IPS-15b (cell line): ENCODE results near the gene ZFYVE21.

Experiments
- H3K27me3 ChIP-seq: one replicate; pipeline ENCODE4 v1.6.1; 2013; ENCODE audit warnings: low read length; ENCODE audit not compliant: control insufficient read depth, insufficient read depth
- H3K36me3 ChIP-seq: one replicate; pipeline ENCODE4 v1.6.1; 2013; ENCODE audit warnings: low read length; ENCODE audit not compliant: control insufficient read depth, insufficient read depth
- H3K4me1 ChIP-seq: one replicate; pipeline ENCODE4 v1.6.1; 2013; ENCODE audit warnings: mild to moderate bottlenecking, low read length; ENCODE audit not compliant: control insufficient read depth, insufficient read depth
- H3K4me3 ChIP-seq: one replicate; pipeline ENCODE4 v1.5.1; 2013; ENCODE audit warnings: low read depth, low read length
- H3K9ac ChIP-seq: one replicate; pipeline ENCODE4 v1.6.1; 2013; ENCODE audit warnings: low read depth, mild to moderate bottlenecking, low read length
- H3K9me3 ChIP-seq: one replicate; pipeline ENCODE4 v1.6.1; 2013; ENCODE audit warnings: mild to moderate bottlenecking, low read length; ENCODE audit not compliant: control insufficient read depth, insufficient read depth

The ZFYVE21 gene

DNA sequence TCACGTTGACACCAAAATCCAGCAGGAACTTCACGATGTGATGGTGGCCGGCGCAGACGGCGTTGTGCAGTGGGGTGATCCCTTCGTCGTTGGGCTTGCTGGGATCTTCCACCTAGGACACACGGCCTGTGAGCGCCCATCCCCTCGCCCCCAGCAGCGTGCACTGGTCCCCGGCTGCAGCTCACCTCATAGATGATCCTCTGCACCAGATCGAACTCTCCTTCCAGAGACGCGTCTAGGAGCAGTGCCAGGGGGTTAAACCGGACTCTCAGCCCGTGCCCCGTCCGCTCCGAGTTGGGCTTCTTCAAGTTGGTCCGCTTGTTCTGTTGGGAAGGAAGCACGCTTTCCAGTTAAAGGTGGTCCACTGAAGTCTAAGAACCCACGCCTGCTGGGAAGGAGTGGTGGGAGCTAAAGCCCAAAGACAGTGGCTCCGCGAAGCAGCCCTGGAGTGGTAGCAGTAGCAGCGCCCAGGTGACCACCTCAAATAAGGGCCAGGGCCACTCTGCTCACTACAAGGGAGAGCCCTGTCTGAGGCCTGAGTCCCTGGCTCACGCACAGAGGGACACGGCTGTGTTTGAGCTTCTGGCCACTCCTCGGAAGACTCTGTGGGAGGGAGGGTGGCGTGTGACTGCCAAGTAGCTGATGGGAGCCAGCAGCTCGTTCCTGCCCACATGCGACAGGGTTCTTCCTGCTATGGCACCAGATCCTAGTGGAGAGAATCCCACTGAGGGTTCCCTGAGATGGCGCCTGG is 23.3 kb downstream of the ZFYVE21 start:
- Histone ChIP-seq H3K4me3 (no peak overlapping the region), H3K27me3 (no peaks in the 10 kb centered on the region), H3K4me1 (no peaks in the 10 kb centered on the region)

DNA sequence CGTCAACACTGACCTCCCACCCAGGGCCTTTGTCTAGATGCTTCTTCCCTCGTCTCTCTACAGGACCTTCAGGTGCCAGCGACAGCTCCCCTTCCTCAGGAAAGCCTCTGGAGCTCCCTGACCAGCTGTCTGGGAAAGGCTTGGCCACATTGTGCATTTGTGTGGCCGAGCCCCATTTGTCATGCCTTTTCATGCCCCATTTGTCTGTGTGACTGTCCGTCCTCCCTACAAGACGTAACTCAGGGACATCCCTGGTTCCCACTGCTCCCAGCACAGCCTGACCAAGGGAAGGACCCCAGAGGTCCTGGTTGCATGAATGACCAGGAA is 23.8 kb downstream of the ZFYVE21 start:
- Histone ChIP-seq H3K4me3 (no peak overlapping the region), H3K4me1 (no peaks in the 10 kb centered on the region), H3K9me3 (no peaks in the 10 kb centered on the region), H3K27me3 (no peaks in the 10 kb centered on the region), H3K9ac (no peak overlapping the region), H3K36me3 (peaks cover 6% of the 10 kb centered on the region)

More for the DNA sequence above, 23.3 kb downstream of the ZFYVE21 start:
- H3K9me3 ChIP-seq: no peaks in the 10 kb centered on the region
- no peak overlapping the region for H3K9ac ChIP-seq
- H3K36me3 ChIP-seq: peaks cover 11% of the 10 kb centered on the region

DNA sequence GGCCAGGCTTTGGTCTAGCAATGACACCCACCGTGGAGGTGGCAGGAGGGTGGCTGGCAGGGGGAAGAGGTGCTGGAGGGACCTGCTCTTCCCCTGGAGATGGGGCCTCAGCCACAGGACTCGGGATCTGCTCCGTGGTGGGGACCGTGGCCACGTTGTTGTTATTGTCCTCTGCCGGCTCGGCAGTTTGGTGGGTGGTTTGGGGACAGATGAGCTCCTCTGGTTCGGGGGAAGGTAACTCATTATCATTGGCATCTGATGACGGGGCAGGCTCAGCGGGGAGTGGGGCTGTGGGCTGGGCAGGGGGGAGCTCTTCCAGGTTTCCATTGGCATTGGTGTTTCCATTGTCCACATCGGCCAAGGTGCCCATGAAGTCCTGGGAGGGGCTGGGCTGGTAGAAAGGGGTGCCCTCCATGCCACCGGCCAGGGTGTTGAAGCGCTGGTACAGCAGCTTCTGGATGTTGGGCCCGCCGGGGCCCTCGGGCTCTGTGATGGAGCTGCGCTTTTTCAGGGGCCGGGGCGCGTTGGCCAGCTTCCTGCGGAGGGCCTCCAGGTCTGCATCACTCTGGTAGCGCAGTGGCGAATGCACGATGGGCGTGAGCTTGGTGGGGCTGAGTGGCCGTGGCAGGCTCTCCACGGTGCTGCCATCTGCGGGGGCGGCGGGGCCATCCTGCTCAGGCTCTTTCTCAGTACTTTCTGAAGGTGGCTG is 24.3 kb downstream of the ZFYVE21 start:
- H3K4me3 ChIP-seq: no peak overlapping the region
- H3K27me3 ChIP-seq: no peaks in the 10 kb centered on the region
- H3K36me3 ChIP-seq: peaks cover 9% of the 10 kb centered on the region
- H3K9ac ChIP-seq: no peak overlapping the region
- H3K4me1 ChIP-seq: no peaks in the 10 kb centered on the region
- H3K9me3 ChIP-seq: no peaks in the 10 kb centered on the region

DNA sequence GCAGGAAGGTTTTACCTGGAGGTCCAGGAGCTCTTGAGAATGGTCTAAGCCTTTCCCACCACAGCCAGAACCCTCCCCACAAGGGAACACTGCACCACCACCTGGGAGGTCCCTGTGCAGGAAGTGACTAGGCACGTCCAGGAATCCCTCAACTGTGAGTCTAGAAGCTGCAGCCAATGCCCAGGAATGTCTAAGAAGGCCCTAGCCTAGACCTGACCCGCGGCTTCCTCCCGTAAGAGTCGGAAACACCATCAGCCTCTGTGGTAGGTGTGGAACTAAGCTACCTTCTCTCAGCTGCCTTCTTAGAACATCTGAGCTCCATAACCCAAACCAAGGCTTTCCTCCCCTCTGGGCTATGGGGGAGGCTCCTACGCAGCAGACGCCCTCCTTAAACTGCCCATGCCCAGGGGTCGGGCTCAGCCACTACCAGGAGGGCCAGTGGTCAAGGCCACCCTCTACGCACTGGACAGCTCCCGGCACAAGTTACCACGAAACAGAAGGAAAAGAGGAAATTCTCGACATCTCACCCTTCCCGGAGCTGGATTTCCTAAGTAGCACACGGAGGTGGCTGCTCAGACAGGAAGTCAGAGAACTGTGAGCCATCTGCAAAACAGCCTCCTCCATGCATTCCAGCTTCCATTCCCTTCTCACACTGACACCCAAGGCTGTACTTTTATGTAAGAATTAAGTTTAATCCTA is 25.5 kb downstream of the ZFYVE21 start:
- H3K4me3 ChIP-seq: no peak overlapping the region
- peaks cover 9% of the 10 kb centered on the region for H3K36me3 ChIP-seq
- H3K9ac ChIP-seq: no peak overlapping the region
- no peaks in the 10 kb centered on the region for H3K9me3 ChIP-seq
- no peaks in the 10 kb centered on the region for H3K27me3 ChIP-seq
- no peaks in the 10 kb centered on the region for H3K4me1 ChIP-seq

DNA sequence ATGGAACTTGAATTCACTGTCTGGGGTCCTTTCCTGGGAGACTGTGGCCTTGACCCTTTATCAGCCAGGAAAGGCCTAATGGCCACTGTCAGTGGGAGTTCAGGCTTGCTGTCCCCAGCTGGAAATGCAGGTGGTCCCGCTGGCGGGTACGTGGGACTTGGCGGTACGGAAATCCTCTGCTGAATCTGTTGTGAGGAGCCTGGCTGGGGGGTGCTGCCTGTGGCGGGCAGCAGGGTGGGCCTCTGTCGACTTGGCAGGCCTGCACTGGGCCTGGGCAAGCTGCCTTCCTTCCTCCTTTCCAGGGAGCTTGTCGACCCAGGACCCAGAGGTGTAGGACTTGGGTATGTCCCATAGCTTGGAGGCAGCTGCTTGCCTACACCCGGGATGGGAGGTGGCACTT is 26.3 kb downstream of the ZFYVE21 start:
- Histone ChIP-seq H3K9me3 (no peaks in the 10 kb centered on the region), H3K36me3 (peaks cover 9% of the 10 kb centered on the region), H3K4me3 (no peak overlapping the region), H3K4me1 (no peaks in the 10 kb centered on the region), H3K27me3 (no peaks in the 10 kb centered on the region), H3K9ac (no peak overlapping the region)

DNA sequence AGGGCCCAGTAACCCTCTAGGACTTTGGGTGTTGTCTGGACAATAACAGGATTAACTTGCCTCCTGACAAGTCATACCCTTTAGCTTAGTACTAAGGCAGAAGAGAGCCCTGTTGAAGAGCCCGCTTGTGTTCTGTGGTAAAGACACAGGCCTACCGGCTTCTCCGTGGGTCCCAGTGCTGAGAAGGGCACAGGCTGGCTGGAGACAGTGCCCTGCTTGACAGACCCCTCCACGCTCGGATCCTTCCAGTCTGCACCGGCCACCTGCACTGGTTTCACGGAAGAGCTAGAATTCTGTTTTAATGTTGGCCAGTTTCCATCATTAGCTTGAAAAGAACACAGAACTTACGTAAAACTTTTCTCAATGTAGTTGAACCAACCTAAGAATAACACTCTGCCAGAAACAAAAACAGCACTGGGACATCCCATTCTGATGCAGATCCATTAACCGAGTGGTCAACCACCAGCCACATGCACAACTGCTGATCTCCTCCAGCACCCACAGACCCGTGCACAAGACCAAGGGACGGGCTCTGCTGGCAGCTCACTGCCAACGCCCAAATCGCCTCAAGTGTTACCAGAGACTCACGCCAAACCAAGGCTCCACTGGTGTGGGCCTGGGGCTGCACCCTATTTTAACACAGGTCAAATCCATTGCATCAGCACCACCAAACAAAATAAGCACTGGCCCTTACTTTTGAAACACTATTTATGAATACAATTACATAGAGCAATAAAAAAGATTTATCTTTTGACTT is 27.1 kb downstream of the ZFYVE21 start:
- H3K36me3 ChIP-seq: peaks cover 9% of the 10 kb centered on the region
- no peaks in the 10 kb centered on the region for H3K4me1 ChIP-seq
- H3K4me3 ChIP-seq: no peak overlapping the region
- no peaks in the 10 kb centered on the region for H3K27me3 ChIP-seq
- no peak overlapping the region for H3K9ac ChIP-seq
- H3K9me3 ChIP-seq: no peaks in the 10 kb centered on the region

DNA sequence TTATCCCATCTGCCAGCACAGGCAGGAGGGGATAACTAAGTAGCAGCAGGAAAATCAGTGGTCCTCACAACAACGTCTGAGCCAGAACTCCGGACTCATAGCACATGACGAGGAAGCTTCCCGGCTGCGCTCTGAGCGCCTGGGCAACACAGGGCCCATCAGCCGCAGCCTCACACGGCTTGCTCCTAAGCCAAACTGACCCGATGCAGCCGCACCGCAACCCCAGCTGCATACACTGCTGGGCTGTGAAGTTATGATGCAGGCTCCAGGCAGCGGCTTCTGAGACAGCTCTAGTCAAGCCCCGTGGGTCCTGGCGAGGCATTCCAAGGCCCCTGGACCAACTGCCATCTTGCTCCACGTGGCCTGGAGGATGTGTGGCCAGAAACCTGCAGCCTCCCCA is 28.1 kb downstream of the ZFYVE21 start:
- no peaks in the 10 kb centered on the region for H3K27me3 ChIP-seq
- no peaks in the 10 kb centered on the region for H3K4me1 ChIP-seq
- H3K9me3 ChIP-seq: no peaks in the 10 kb centered on the region
- no peak overlapping the region for H3K4me3 ChIP-seq
- peaks cover 5% of the 10 kb centered on the region for H3K36me3 ChIP-seq
- no peak overlapping the region for H3K9ac ChIP-seq

DNA sequence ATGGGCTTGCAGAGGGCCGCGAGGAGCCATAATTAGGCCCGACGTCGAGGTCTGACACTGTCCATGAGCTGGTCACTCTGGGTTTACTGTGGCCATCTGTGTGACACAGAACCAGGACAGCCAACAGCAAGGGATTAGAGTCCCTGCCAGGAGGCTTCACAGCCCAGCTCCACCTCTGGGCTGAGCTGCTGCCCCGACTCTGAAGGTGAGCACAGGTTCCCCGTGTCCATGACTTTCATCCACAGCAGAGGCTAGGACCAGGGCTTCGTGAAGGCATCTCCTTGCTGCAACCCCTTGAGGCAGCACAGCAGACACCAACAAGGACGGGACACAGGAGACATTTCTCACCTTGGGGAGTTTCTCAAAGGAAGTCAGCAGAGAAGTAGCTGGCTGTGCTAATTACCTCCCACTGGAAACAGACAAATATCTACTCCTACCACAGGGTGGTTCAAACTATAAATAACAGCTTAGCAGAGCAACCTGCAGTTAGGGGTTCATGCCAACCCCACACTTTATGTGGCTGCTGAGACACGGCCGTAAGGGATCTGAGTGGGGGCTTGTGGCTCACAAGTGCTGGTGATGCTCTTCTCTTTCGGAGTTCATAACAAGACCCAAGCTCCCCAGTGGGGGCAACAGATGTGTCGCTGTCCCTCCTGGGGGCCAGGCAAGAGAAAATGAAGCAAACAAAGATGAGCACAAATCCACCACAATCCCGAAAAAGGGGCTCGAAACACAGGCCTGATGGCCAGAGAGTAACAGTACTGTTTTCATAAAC is 29.2 kb downstream of the ZFYVE21 start:
- Histone ChIP-seq H3K9ac (no peak overlapping the region), H3K27me3 (no peaks in the 10 kb centered on the region), H3K4me1 (no peaks in the 10 kb centered on the region), H3K9me3 (no peaks in the 10 kb centered on the region), H3K36me3 (peaks cover 3% of the 10 kb centered on the region), H3K4me3 (no peak overlapping the region)

DNA sequence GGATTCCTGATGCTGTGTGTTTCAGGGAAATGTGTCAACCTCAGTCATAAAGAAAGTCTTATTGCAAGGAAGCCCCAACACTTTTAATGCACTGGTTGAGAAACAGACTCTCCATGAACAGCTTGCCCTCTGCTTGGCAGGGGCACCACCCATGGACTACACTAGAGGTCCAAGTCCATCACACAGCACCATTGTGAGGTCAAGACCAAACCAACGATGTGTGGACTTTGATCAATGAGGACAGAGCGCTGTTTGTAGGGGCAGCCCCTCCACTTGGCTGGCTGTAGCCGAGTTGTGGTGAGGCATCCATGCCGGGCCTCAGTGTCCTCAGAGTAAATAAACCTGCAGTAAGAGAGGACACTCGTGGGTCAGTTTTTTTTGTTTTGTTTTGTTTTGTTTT is 29.8 kb downstream of the ZFYVE21 start:
- Histone ChIP-seq H3K4me1 (no peaks in the 10 kb centered on the region), H3K9ac (no peak overlapping the region), H3K36me3 (peaks cover 3% of the 10 kb centered on the region), H3K4me3 (no peak overlapping the region), H3K27me3 (no peaks in the 10 kb centered on the region), H3K9me3 (no peaks in the 10 kb centered on the region)

DNA sequence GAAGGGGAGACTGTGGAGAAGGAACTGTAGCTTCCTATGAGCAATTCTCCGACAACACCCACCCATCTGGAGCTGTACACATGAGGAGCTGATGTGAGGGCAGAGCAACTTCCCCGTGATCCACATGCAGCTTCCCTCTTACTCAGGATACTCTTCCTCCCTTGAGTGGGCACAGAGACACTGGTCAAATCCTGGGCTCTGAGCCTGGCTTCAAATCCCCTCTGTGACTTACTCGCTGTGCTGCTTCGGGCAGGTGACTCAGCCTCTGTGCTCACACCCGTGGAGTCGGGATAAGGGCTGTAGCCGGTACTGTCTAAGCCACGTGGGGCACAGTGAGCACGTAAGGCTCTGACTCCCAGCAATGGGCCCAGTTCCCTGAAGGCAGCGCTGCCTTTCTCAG is 31.1 kb downstream of the ZFYVE21 start:
- Histone ChIP-seq H3K4me1 (no peaks in the 10 kb centered on the region), H3K9ac (no peak overlapping the region), H3K9me3 (no peaks in the 10 kb centered on the region), H3K4me3 (no peak overlapping the region), H3K36me3 (peaks cover 3% of the 10 kb centered on the region), H3K27me3 (no peaks in the 10 kb centered on the region)

DNA sequence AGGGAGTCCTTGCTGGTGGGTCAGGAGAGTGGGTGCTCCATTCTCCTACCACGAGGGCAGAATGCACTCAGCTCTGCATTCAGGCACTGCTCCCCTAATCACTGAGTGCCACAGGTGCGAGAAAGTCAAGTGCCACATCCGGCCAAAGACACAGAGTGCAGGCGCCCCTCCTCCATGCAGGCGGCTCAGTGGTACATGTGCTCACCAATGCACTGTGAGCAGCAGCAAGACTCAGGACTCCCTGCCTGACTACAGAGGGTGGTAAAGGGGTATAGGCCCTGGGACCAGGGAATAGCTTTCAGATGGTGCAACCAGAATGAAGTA is 32.9 kb downstream of the ZFYVE21 start:
- no peaks in the 10 kb centered on the region for H3K9me3 ChIP-seq
- no peak overlapping the region for H3K4me3 ChIP-seq
- no peak overlapping the region for H3K9ac ChIP-seq
- no peaks in the 10 kb centered on the region for H3K4me1 ChIP-seq
- no peaks in the 10 kb centered on the region for H3K27me3 ChIP-seq
- peaks cover 3% of the 10 kb centered on the region for H3K36me3 ChIP-seq
